ENCODE data around the gene KDF1. TPM values are rescaled to one million over a fixed set of nuclear protein-coding genes. Genes with fewer than 3 reads are reported as not detected.

KDF1 gene
- total and polyA plus RNA-seq, 2 of the 13 experiments (the other 11 are each of a cell fraction or from before 2014, with no cell fraction given) = 1.9 to 4.9 TPM

DNA sequence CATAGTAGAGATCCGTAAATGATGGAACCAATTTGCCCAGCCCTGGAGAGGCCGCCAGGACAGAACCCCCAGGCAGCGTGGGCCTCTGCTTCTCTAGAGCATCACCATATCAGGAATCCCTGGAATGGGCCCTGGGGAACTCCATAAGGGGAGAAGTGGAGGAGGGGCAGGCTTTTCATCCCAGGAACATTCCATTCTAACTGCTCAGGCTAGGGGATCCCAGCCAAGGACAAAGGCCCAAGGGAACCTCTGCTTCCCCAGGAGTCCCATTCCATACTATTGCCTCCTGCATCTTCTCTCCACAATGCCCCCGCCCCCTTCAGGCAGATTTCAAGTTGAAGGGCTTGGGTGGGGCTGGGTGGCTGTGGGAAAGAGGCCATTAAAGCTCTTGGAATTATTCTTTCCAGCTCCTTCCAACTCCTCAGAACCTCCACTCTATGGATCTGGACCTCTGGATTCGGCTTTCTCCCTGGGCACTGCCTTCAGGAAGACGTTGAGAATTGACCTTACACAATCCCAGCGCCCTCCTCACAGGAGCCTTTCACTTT lies 39.2 kb upstream of the KDF1 start (continued):
- TF ChIP-seq ATM (IDR thresholded peaks at IDR 0.05; ENCODE audit: borderline replicate concordance) = no peak
- TF ChIP-seq, protein P1, sequence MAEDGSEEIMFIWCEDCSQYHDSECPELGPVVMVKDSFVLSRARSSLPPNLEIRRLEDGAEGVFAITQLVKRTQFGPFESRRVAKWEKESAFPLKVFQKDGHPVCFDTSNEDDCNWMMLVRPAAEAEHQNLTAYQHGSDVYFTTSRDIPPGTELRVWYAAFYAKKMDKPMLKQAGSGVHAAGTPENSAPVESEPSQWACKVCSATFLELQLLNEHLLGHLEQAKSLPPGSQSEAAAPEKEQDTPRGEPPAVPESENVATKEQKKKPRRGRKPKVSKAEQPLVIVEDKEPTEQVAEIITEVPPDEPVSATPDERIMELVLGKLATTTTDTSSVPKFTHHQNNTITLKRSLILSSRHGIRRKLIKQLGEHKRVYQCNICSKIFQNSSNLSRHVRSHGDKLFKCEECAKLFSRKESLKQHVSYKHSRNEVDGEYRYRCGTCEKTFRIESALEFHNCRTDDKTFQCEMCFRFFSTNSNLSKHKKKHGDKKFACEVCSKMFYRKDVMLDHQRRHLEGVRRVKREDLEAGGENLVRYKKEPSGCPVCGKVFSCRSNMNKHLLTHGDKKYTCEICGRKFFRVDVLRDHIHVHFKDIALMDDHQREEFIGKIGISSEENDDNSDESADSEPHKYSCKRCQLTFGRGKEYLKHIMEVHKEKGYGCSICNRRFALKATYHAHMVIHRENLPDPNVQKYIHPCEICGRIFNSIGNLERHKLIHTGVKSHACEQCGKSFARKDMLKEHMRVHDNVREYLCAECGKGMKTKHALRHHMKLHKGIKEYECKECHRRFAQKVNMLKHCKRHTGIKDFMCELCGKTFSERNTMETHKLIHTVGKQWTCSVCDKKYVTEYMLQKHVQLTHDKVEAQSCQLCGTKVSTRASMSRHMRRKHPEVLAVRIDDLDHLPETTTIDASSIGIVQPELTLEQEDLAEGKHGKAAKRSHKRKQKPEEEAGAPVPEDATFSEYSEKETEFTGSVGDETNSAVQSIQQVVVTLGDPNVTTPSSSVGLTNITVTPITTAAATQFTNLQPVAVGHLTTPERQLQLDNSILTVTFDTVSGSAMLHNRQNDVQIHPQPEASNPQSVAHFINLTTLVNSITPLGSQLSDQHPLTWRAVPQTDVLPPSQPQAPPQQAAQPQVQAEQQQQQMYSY (CRISPR knock-in tag; IDR thresholded peaks at IDR 0.05) = no peak
- TF ChIP-seq AGO2 (optimal IDR thresholded peaks at IDR 0.05; ENCODE audit: low read depth, low read length) = peak; percentile 89
- TF ChIP-seq SMAD3 (CRISPR knock-in tag; IDR thresholded peaks at IDR 0.05) = no peak
- no peak for TF ChIP-seq HNF4G (IDR thresholded peaks at IDR 0.05; ENCODE audit: borderline replicate concordance, low read depth, low read length)
- TF ChIP-seq HNF4G (CRISPR knock-in tag; IDR thresholded peaks at IDR 0.05; ENCODE audit: borderline replicate concordance, low read depth) = no peak
- TF ChIP-seq ZNF382 (CRISPR knock-in tag; IDR thresholded peaks at IDR 0.05; ENCODE audit: borderline replicate concordance) = no peak
- no peak for TF ChIP-seq EED (CRISPR knock-in tag; IDR thresholded peaks at IDR 0.05)
- no peak for TF ChIP-seq BRD4 (CRISPR knock-in tag; IDR thresholded peaks at IDR 0.05)
- no peak for TF ChIP-seq ZFY (CRISPR knock-in tag; IDR thresholded peaks at IDR 0.05)
- TF ChIP-seq ZNF562 (CRISPR knock-in tag; IDR thresholded peaks at IDR 0.05; ENCODE audit: borderline replicate concordance) = no peak
- TF ChIP-seq ZNF33B (CRISPR knock-in tag; IDR thresholded peaks at IDR 0.05) = no peak
- TF ChIP-seq, protein P2, sequence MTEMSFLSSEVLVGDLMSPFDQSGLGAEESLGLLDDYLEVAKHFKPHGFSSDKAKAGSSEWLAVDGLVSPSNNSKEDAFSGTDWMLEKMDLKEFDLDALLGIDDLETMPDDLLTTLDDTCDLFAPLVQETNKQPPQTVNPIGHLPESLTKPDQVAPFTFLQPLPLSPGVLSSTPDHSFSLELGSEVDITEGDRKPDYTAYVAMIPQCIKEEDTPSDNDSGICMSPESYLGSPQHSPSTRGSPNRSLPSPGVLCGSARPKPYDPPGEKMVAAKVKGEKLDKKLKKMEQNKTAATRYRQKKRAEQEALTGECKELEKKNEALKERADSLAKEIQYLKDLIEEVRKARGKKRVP (CRISPR knock-in tag; IDR thresholded peaks at IDR 0.05) = no peak
- TF ChIP-seq ZNF672 (CRISPR knock-in tag; IDR thresholded peaks at IDR 0.05) = no peak
- TF ChIP-seq, protein P3, sequence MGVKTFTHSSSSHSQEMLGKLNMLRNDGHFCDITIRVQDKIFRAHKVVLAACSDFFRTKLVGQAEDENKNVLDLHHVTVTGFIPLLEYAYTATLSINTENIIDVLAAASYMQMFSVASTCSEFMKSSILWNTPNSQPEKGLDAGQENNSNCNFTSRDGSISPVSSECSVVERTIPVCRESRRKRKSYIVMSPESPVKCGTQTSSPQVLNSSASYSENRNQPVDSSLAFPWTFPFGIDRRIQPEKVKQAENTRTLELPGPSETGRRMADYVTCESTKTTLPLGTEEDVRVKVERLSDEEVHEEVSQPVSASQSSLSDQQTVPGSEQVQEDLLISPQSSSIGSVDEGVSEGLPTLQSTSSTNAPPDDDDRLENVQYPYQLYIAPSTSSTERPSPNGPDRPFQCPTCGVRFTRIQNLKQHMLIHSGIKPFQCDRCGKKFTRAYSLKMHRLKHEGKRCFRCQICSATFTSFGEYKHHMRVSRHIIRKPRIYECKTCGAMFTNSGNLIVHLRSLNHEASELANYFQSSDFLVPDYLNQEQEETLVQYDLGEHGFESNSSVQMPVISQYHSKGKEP (CRISPR knock-in tag; IDR thresholded peaks at IDR 0.05) = no peak
- TF ChIP-seq ZNF777 (CRISPR knock-in tag; IDR thresholded peaks at IDR 0.05) = no peak
- TF ChIP-seq, protein P4, sequence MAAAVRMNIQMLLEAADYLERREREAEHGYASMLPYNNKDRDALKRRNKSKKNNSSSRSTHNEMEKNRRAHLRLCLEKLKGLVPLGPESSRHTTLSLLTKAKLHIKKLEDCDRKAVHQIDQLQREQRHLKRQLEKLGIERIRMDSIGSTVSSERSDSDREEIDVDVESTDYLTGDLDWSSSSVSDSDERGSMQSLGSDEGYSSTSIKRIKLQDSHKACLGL (CRISPR knock-in tag; IDR thresholded peaks at IDR 0.05) = no peak; the same call in 1 of the 2 replicates
- TF ChIP-seq ZKSCAN5 (CRISPR knock-in tag; IDR thresholded peaks at IDR 0.05) = no peak
- TF ChIP-seq STAG1 (CRISPR knock-in tag; IDR thresholded peaks at IDR 0.05) = no peak
- no peak for TF ChIP-seq ZFP41 (CRISPR knock-in tag; IDR thresholded peaks at IDR 0.05; ENCODE audit: borderline replicate concordance)
- TF ChIP-seq NCOA5 (CRISPR knock-in tag; IDR thresholded peaks at IDR 0.05) = no peak
- TF ChIP-seq SOX13 (IDR thresholded peaks at IDR 0.05) = no peak
- TF ChIP-seq SOX13 (CRISPR knock-in tag; conservative IDR thresholded peaks at IDR 0.05 in 1 of 2, IDR thresholded peaks at IDR 0.05 in 1 of 2) = peak in 1 of 2 experiments; percentile 14; a peak in 1 of 4 replicates
- no peak for TF ChIP-seq ZBTB3 (CRISPR knock-in tag; IDR thresholded peaks at IDR 0.05; ENCODE audit: borderline replicate concordance, low read depth)
- TF ChIP-seq GPN1 (CRISPR knock-in tag; IDR thresholded peaks at IDR 0.05; ENCODE audit: borderline replicate concordance) = no peak
- no peak for TF ChIP-seq ZNF772 (CRISPR knock-in tag; IDR thresholded peaks at IDR 0.05)
